ENCODE measurements around the gene BIVM. TPM values are rescaled to one million over a fixed set of nuclear protein-coding genes. Genes with fewer than 3 reads are reported as not detected.

The BIVM gene
- total RNA-seq, 3 donors from 2014 or later (not counting 1 experiment from before 2014, with no cell fraction given) = 16.7 to 31.6 (median 21.2) TPM

DNA sequence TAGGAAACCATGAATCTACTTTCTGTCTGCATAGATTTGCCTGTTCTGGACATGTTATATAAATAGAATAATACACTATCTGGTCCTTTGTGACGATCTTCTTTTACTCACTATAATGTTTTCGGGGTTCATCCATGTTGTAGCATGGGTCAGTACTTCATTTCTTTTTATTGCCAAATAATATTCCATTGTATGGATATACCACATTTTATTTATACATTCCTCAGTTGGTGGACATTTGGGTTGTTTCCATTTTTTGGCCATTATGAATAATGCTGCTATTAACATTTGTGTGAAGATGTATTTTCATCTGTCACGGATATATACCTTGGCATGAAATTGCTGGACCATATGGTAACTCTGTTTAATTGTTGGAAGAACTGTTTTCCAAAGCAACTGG, 6.8 kb downstream of the BIVM start:
- H3K27ac Mint-ChIP-seq = no peak overlapping the region
- Histone ChIP-seq H3K9me3 (ENCODE audit: control insufficient read depth, insufficient read depth, low read length) (no peaks in the 10 kb centered on the region), H3K4me3 (ENCODE audit: low read length) (no peak overlapping the region), H3K4me1 (ENCODE audit: control insufficient read depth, insufficient read depth, low read length) (peaks cover 6% of the 10 kb centered on the region), H3K27me3 (ENCODE audit: control insufficient read depth, insufficient read depth, low read length) (no peaks in the 10 kb centered on the region), H3K36me3 (ENCODE audit: control insufficient read depth, insufficient read depth, low read length) (no peaks in the 10 kb centered on the region), H3K27ac (ENCODE audit: low read length) (no peak overlapping the region)
- peaks cover 36 to 38% of the 10 kb centered on the region in 2 donors for H3K4me1 Mint-ChIP-seq
- no peaks in the 10 kb centered on the region for H3K9me3 Mint-ChIP-seq
- intact Hi-C loops (cut with micrococcal nuclease) = no loop called here
- TF ChIP-seq, protein P1, sequence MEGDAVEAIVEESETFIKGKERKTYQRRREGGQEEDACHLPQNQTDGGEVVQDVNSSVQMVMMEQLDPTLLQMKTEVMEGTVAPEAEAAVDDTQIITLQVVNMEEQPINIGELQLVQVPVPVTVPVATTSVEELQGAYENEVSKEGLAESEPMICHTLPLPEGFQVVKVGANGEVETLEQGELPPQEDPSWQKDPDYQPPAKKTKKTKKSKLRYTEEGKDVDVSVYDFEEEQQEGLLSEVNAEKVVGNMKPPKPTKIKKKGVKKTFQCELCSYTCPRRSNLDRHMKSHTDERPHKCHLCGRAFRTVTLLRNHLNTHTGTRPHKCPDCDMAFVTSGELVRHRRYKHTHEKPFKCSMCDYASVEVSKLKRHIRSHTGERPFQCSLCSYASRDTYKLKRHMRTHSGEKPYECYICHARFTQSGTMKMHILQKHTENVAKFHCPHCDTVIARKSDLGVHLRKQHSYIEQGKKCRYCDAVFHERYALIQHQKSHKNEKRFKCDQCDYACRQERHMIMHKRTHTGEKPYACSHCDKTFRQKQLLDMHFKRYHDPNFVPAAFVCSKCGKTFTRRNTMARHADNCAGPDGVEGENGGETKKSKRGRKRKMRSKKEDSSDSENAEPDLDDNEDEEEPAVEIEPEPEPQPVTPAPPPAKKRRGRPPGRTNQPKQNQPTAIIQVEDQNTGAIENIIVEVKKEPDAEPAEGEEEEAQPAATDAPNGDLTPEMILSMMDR (IDR thresholded peaks at IDR 0.05) = no peak
- DNase-seq (no peak), ATAC-seq (no peak)
- H3K27me3 Mint-ChIP-seq (ENCODE audit: low read depth in 2 of 2) = no peaks in the 10 kb centered on the region
- WGBS (ENCODE audit: insufficient coverage) = 100% methylated on average over 1 of the region's 3 CpGs
- no peaks in the 10 kb centered on the region for H3K36me3 Mint-ChIP-seq
- H3K4me3 Mint-ChIP-seq = no peak overlapping the region

DNA sequence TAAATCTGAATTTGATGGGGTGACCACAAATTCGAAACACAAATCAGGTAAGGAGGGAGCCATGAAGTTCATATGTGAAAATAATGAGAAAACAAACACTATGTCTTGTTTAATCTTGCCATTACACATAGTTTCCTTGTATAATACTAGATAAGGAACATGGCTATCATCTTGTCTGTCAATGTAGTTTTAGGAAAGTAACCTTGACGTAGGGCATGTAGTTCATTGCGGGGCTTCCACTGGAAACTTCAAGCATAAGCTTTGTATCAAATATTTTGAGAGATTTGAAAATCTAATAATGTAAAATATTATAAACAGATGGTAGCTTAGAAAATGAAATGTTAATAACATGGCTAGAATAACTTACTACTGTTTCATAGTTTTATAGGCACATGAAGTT, 8.8 kb downstream of the BIVM start:
- intact Hi-C loops (cut with micrococcal nuclease) = no loop called here
- Mint-ChIP-seq H3K4me3 (no peak overlapping the region), H3K36me3 (peaks cover 9% of the 10 kb centered on the region), H3K27ac (no peak overlapping the region), H3K4me1 (peaks cover 29 to 31% of the 10 kb centered on the region in 2 donors), H3K9me3 (no peaks in the 10 kb centered on the region), H3K27me3 (ENCODE audit: low read depth in 2 of 2) (no peaks in the 10 kb centered on the region)
- 100% methylated on average over 3 of the region's 3 CpGs for WGBS (ENCODE audit: insufficient coverage)
- TF ChIP-seq, protein P1 (IDR thresholded peaks at IDR 0.05) = no peak
- no peaks in the 10 kb centered on the region for H3K4me1 ChIP-seq (ENCODE audit: control insufficient read depth, insufficient read depth, low read length)
- H3K4me3 ChIP-seq (ENCODE audit: low read length) = no peak overlapping the region
- no peak for ATAC-seq
- H3K27me3 ChIP-seq (ENCODE audit: control insufficient read depth, insufficient read depth, low read length) = no peaks in the 10 kb centered on the region
- DNase-seq = no peak
- H3K9me3 ChIP-seq (ENCODE audit: control insufficient read depth, insufficient read depth, low read length) = no peaks in the 10 kb centered on the region
- H3K36me3 ChIP-seq (ENCODE audit: control insufficient read depth, insufficient read depth, low read length) = no peaks in the 10 kb centered on the region
- no peak overlapping the region for H3K27ac ChIP-seq (ENCODE audit: low read length)

DNA sequence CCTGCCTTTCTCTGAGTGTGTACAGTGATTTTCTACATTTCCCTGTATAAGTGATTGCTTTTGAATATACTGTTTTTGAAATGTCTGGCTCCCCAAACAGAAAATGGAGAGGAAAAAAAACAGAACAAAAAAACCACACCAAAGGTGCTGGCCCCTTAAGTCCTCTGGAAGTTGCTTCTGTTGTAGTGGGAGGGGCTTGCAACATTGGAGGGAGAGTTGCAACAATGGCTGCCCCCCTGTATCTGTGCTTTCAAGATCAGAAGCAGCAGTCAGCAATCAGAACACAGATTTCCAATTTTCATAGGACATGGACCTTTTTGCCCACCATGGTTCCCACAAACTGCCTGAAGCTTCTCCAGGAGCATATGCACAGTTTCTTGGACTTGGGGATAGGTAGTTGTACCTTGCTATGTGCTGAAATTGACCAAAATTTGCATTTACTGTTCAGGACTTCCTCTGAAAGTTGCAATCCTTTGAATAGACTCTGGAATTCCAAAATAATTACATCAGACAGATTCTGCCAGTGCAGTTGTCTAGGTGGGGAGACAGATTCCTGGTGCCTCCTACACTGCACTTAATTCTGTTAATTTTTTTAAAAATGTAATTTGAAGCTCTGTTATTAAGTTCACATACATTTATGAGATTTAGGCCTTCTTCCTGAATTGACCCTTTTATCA, 13.8 kb downstream of the BIVM start:
- H3K4me3 ChIP-seq (ENCODE audit: low read length) = no peak overlapping the region
- intact Hi-C loops (cut with micrococcal nuclease) = no loop called here
- Mint-ChIP-seq H3K9me3 (no peaks in the 10 kb centered on the region), H3K36me3 (peaks cover 9% of the 10 kb centered on the region), H3K27me3 (ENCODE audit: low read depth in 2 of 2) (no peaks in the 10 kb centered on the region), H3K4me3 (no peak overlapping the region), H3K4me1 (peaks cover 28 to 30% of the 10 kb centered on the region in 2 donors), H3K27ac (no peak overlapping the region)
- DNase-seq = no peak
- H3K27ac ChIP-seq (ENCODE audit: low read length) = no peak overlapping the region
- TF ChIP-seq, protein P1 (IDR thresholded peaks at IDR 0.05) = no peak
- ATAC-seq = no peak
- H3K4me1 ChIP-seq (ENCODE audit: control insufficient read depth, insufficient read depth, low read length) = no peaks in the 10 kb centered on the region
- H3K9me3 ChIP-seq (ENCODE audit: control insufficient read depth, insufficient read depth, low read length) = no peaks in the 10 kb centered on the region
- peaks cover 7% of the 10 kb centered on the region for H3K36me3 ChIP-seq (ENCODE audit: control insufficient read depth, insufficient read depth, low read length)
- no peaks in the 10 kb centered on the region for H3K27me3 ChIP-seq (ENCODE audit: control insufficient read depth, insufficient read depth, low read length)
